MM.1S (cell line): ENCODE data around the gene GAPT.

Experiments used
- DNase-seq: peaks from one replicate; pipeline ENCODE4 v3.0.0-alpha.2; 2015
- H2AFZ ChIP-seq: fragments of 300-600 bp; sonication (generic); 2 replicates; pipeline ENCODE4 v1.6.0; 2016; ENCODE audit warnings: antibody characterized with exemption, low read length
- H3F3A ChIP-seq: fragments of 300-600 bp; sonication (generic); 2 replicates; pipeline ENCODE4 v1.6.1; 2016; ENCODE audit warnings: mild to moderate bottlenecking, antibody characterized with exemption, low read length, moderate library complexity, mixed read lengths; ENCODE audit not compliant: insufficient read depth
- H3K27ac ChIP-seq: fragments of 300-600 bp; sonication (generic); 2 replicates; pipeline ENCODE4 v1.5.1; 2016; ENCODE audit warnings: mild to moderate bottlenecking, low read length
- H3K27me3 ChIP-seq: fragments of 300-600 bp; sonication (generic); replicated peaks from 2 replicates; pipeline ENCODE4 v1.6.0; 2016; ENCODE audit warnings: low read length; ENCODE audit not compliant: insufficient read depth
- H3K36me3 ChIP-seq: fragments of 300-600 bp; sonication (generic); replicated peaks from 2 replicates; pipeline ENCODE4 v1.6.1; 2016; ENCODE audit warnings: mild to moderate bottlenecking, low read length, mixed read lengths; ENCODE audit not compliant: insufficient read depth
- H3K4me1 ChIP-seq: fragments of 300-600 bp; sonication (generic); 2 replicates; pipeline ENCODE4 v1.6.1; 2016; ENCODE audit warnings: low read length, mixed read lengths
- H3K4me2 ChIP-seq: fragments of 300-600 bp; sonication (generic); 2 replicates; pipeline ENCODE4 v1.6.0; 2016; ENCODE audit warnings: low read depth, low read length
- H3K4me3 ChIP-seq: fragments of 300-600 bp; sonication (generic); 2 replicates; pipeline ENCODE4 v1.5.1; 2016; ENCODE audit warnings: low read length, mixed read lengths
- H3K79me2 ChIP-seq: fragments of 300-600 bp; sonication (generic); 2 replicates; pipeline ENCODE4 v1.6.1; 2016; ENCODE audit warnings: mixed run types, low read length, mixed read lengths
- H3K9ac ChIP-seq: fragments of 300-600 bp; sonication (generic); 2 replicates; pipeline ENCODE4 v1.6.1; 2016; ENCODE audit warnings: low read length, mixed read lengths
- H3K9me2 ChIP-seq: fragments of 300-600 bp; sonication (generic); replicated peaks from 2 replicates; pipeline ENCODE4 v1.6.1; 2016; ENCODE audit warnings: mild to moderate bottlenecking, low read length, mixed read lengths; ENCODE audit not compliant: insufficient read depth
- H3K9me3 ChIP-seq: fragments of 300-600 bp; sonication (generic); replicated peaks from 2 replicates; pipeline ENCODE4 v1.6.1; 2016; ENCODE audit warnings: mild to moderate bottlenecking, low read length, mixed read lengths; ENCODE audit not compliant: insufficient read depth
- H4K20me1 ChIP-seq: fragments of 300-600 bp; sonication (generic); 2 replicates; pipeline ENCODE4 v1.6.1; 2016; ENCODE audit warnings: mild to moderate bottlenecking, low read length, moderate library complexity, mixed read lengths; ENCODE audit not compliant: insufficient read depth
- CTCF ChIP-seq: fragments of 300-600 bp; sonication (generic); IDR thresholded peaks from 2 replicates; pipeline ENCODE4 v1.5.1; 2016; ENCODE audit warnings: antibody characterized with exemption, low read length, mixed read lengths
- EZH2 ChIP-seq: fragments of 300-600 bp; sonication (generic); optimal IDR thresholded peaks from 2 replicates; pipeline ENCODE3; 2017; ENCODE audit warnings: low read depth, mild to moderate bottlenecking, antibody characterized with exemption, low read length, mixed read lengths
- EZH2phosphoT487 ChIP-seq: fragments of 300-600 bp; sonication (generic); IDR thresholded peaks from 2 replicates; pipeline ENCODE4 v1.6.1; 2018; ENCODE audit warnings: antibody characterized with exemption, low read length

Gene GAPT

GRCh38 chr5:58447226-58447625 is 44.0 kb upstream of the GAPT start:
- DNase-seq, result no peak
- no peak overlapping the region for H3K4me3 ChIP-seq
- no peaks in the 10 kb centered on the region for H3K27me3 ChIP-seq
- TF ChIP-seq CTCF, result no peak
- no peak for TF ChIP-seq EZH2
- no peak for TF ChIP-seq EZH2phosphoT487
- no peaks in the 10 kb centered on the region for H3K4me1 ChIP-seq
- no peak overlapping the region for H3K27ac ChIP-seq
- no peak overlapping the region for H3K9ac ChIP-seq
- H3K36me3 ChIP-seq, result no peaks in the 10 kb centered on the region
- no peak overlapping the region for H3K4me2 ChIP-seq
- H4K20me1 ChIP-seq, result no peaks in the 10 kb centered on the region
- H3K9me3 ChIP-seq, result no peaks in the 10 kb centered on the region
- H3K9me2 ChIP-seq, result no peaks in the 10 kb centered on the region
- no peak overlapping the region for H2AFZ ChIP-seq
- no peaks in the 10 kb centered on the region for H3F3A ChIP-seq
- no peaks in the 10 kb centered on the region for H3K79me2 ChIP-seq

GRCh38 chr5:58450018-58450417 is 41.2 kb upstream of the GAPT start:
- no peaks in the 10 kb centered on the region for H4K20me1 ChIP-seq
- H3K4me3 ChIP-seq, result no peak overlapping the region
- no peaks in the 10 kb centered on the region for H3K9me3 ChIP-seq
- H3K27ac ChIP-seq, result no peak overlapping the region
- H3F3A ChIP-seq, result no peaks in the 10 kb centered on the region
- no peak for DNase-seq
- no peak overlapping the region for H3K4me2 ChIP-seq
- no peaks in the 10 kb centered on the region for H3K9me2 ChIP-seq
- no peaks in the 10 kb centered on the region for H3K79me2 ChIP-seq
- no peak overlapping the region for H2AFZ ChIP-seq
- H3K9ac ChIP-seq, result no peak overlapping the region
- no peaks in the 10 kb centered on the region for H3K27me3 ChIP-seq
- no peaks in the 10 kb centered on the region for H3K4me1 ChIP-seq
- TF ChIP-seq EZH2 (no peak), EZH2phosphoT487 (no peak), CTCF (no peak)
- no peaks in the 10 kb centered on the region; the same call in 1 of the 2 replicates for H3K36me3 ChIP-seq

- Histone ChIP-seq H2AFZ (no peak overlapping the region), H3K9ac (no peak overlapping the region), H3K27me3 (no peaks in the 10 kb centered on the region), H3K9me2 (no peaks in the 10 kb centered on the region), H3K9me3 (no peaks in the 10 kb centered on the region), H3K36me3 (no peaks in the 10 kb centered on the region; the same call in 1 of the 2 replicates), H3K4me3 (no peak overlapping the region), H3F3A (no peaks in the 10 kb centered on the region), H3K79me2 (no peaks in the 10 kb centered on the region), H3K4me2 (no peak overlapping the region), H3K27ac (no peak overlapping the region), H3K4me1 (no peaks in the 10 kb centered on the region), H4K20me1 (no peaks in the 10 kb centered on the region)
- no peak for DNase-seq
- no peak for TF ChIP-seq EZH2
- no peak for TF ChIP-seq EZH2phosphoT487
- no peak for TF ChIP-seq CTCF
Measured at GRCh38 chr5:58450811-58451629, 40.2 kb upstream of the GAPT start.
